Esophagus muscularis mucosa (tissue), 4 donors: ENCODE results near the gene LHPP. TPM values are rescaled to one million over a fixed set of nuclear protein-coding genes. Genes with fewer than 3 reads are reported as not detected.

Experiments
- DNase-seq: peaks from one replicate; pipeline ENCODE4 v3.0.0-alpha.2; 2017; ENCODE audit errors: extremely low spot score
- H3K27ac ChIP-seq, 4 donors: fragments of 200-600 bp; sonication (generic); replicated peaks in 1 of 4; 1 replicate in 3 of 4; 2 replicates in 1 of 4; pipeline ENCODE4 v1.5.1; 2016 to 2019; ENCODE audit warnings: mild to moderate bottlenecking in 1 of 4
- H3K27me3 ChIP-seq, 4 donors: fragments of 200-600 bp; sonication (generic); one replicate each; pipeline versions ENCODE4 v1.5.1 to v1.6.0; 2016 to 2019
- H3K36me3 ChIP-seq, 4 donors: fragments of 200-600 bp; sonication (generic); one replicate each; pipeline ENCODE4 v1.5.1; 2016 to 2019
- H3K4me1 ChIP-seq, 4 donors: fragments of 200-600 bp; sonication (generic); one replicate each; pipeline ENCODE4 v1.5.1; 2016 to 2019
- H3K4me3 ChIP-seq, 4 donors: fragments of 200-600 bp; sonication (generic); 1 replicate in 2 of 4; 2 replicates in 2 of 4; pipeline ENCODE4 v1.5.1; 2016 to 2019; ENCODE audit warnings: mild to moderate bottlenecking in 4 of 4, moderate library complexity in 1 of 4
- H3K9me3 ChIP-seq, 4 donors: fragments of 200-600 bp; sonication (generic); 1 replicate in 3 of 4; 2 replicates in 1 of 4; pipeline ENCODE4 v1.5.1; 2016 to 2019
- EP300 ChIP-seq: sonication (generic); formaldehyde crosslinking; IDR thresholded peaks from one replicate; pipeline ENCODE4 v1.6.1; 2017; ENCODE audit warnings: antibody characterized with exemption
- POLR2A ChIP-seq: fragments of 450-650 bp; IDR thresholded peaks from one replicate; pipeline ENCODE4 v1.6.1; 2017; ENCODE audit warnings: antibody characterized with exemption, moderate library complexity, mild to moderate bottlenecking, low read depth
- POLR2AphosphoS5 ChIP-seq, 2 donors: sonication (generic); formaldehyde crosslinking; IDR thresholded peaks; one replicate each; pipeline ENCODE4 v1.6.1; 2017; ENCODE audit warnings: antibody characterized with exemption in 2 of 2
- WGBS: methylation state at CpG from one replicate; pipeline ENCODE4 v1.1.5; 2018; 5-methylcytosine and 5-hydroxymethylcytosine counted together
- intact Hi-C: fragments of 100-400 bp; cut with DNase I; formaldehyde crosslinking; loops from one replicate; pipeline ENCODE4 v1.15.1; 2023
- total RNA-seq, 4 donors: library from RNA; depleted of rRNA; stranded (reverse); fragments of >200 nt; gene quantifications; one replicate each; pipeline versions ENCODE4 v1.1.0 to v1.2.1, GENCODE V29; 2016
- TF ChIP-seq, protein P1 (sequence below), 3 experiments: fragments of 200-600 bp in 2 of 3; fragments of 450-650 bp in 1 of 3; sonication (generic) in 2 of 3; IDR thresholded peaks; one replicate each; pipeline ENCODE4 v1.5.1; 2017 to 2019; ENCODE audit warnings: antibody characterized with exemption in 3 of 3, mild to moderate bottlenecking in 2 of 3, moderate library complexity in 1 of 3

Gene LHPP
- total RNA-seq, 4 donors from 2014 or later = 10.8 to 20.9 (median 15.7) TPM

DNA sequence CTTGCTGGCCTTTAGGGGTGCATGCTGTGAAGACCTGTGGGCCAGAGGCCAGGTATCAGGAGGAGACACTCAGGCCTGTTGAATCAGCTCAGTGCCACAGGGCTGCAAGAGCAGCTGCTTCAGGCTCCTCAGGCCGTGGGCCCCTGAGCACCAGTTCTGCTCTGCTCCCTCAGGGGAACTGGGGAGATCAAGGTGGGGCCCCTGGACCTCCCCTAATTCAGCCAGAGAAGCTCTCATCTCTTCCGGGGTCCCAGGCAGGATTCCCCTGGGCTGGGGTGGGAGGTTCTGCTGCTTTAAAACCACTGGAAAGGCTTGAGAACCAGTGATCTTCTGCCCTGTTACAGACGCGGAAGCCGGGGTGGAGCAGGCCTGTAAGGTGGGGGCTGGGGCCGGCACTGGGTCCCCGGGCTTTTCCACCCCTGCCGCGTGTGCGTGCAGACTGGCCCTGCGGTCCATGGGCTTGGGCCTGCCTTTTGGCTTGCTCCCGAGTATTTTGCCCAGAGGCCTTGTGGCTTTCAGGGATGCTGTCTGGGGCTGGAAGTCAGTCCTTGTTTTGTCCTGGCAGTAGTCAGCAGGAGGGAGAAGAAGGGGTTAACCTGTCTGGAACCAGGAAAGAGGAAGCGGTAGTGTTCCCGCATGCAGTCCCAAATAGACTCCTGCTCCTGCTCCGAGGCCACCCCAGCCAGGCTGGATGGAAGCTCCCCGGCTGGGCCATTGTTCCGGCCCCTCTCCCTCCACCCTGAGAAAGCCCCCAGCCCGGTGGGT, 74.3 kb downstream of the LHPP start:
- TF ChIP-seq POLR2AphosphoS5 (IDR thresholded peaks at IDR 0.05) (no peak), POLR2A (no peak), EP300 (no peak)
- TF ChIP-seq, protein P1, sequence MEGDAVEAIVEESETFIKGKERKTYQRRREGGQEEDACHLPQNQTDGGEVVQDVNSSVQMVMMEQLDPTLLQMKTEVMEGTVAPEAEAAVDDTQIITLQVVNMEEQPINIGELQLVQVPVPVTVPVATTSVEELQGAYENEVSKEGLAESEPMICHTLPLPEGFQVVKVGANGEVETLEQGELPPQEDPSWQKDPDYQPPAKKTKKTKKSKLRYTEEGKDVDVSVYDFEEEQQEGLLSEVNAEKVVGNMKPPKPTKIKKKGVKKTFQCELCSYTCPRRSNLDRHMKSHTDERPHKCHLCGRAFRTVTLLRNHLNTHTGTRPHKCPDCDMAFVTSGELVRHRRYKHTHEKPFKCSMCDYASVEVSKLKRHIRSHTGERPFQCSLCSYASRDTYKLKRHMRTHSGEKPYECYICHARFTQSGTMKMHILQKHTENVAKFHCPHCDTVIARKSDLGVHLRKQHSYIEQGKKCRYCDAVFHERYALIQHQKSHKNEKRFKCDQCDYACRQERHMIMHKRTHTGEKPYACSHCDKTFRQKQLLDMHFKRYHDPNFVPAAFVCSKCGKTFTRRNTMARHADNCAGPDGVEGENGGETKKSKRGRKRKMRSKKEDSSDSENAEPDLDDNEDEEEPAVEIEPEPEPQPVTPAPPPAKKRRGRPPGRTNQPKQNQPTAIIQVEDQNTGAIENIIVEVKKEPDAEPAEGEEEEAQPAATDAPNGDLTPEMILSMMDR (IDR thresholded peaks at IDR 0.05) = no peak
- Histone ChIP-seq H3K4me3 (no peak overlapping the region), H3K36me3 (no peaks in the 10 kb centered on the region), H3K27ac (peak overlapping the region in 2 of 4 donors; percentile 19 to 44), H3K9me3 (no peaks in the 10 kb centered on the region), H3K4me1 (peaks cover 13 to 35% (median 16%) of the 10 kb centered on the region in 4 donors), H3K27me3 (no peaks in the 10 kb centered on the region)
- 64% methylated on average over 7 of the region's 18 CpGs for WGBS
- intact Hi-C loops = no loop called here
- no peak for DNase-seq

DNA sequence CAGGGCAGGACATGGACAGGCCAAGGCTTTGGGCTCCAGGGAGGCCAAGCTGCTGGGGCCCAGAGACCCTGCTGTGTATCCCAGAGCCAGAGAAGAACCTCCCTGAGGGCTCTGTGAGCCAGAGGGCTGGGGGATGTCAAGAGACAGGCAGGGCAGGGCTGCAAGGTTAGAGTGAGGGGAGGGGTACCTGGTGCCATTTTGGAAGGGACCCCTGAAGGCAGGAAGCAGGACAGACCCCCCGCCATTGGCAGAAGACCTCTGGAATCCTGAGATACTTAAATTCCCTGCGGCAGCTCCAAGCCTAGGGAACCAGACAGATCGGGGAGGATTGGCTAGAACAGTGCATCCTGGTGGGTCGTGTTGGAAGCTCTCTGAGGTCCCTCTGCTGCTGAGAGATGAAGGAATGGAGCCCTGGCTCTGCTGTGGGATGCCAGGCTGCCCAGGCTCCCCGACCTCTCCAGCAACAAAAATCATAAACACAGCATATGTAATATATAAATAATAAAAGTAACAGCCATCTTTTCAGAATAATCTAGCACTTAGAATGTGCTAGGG, 75.0 kb downstream of the LHPP start:
- DNase-seq = no peak
- Histone ChIP-seq H3K27ac (peak overlapping the region in 2 of 4 donors; percentile 19 to 44), H3K4me1 (peaks cover 13 to 35% (median 16%) of the 10 kb centered on the region in 4 donors), H3K4me3 (no peak overlapping the region), H3K27me3 (no peaks in the 10 kb centered on the region), H3K36me3 (no peaks in the 10 kb centered on the region), H3K9me3 (no peaks in the 10 kb centered on the region)
- intact Hi-C loops = no loop called here
- 76% methylated on average over 5 of the region's 5 CpGs for WGBS
- TF ChIP-seq POLR2A = no peak
- TF ChIP-seq EP300 = no peak
- TF ChIP-seq POLR2AphosphoS5 (IDR thresholded peaks at IDR 0.05) = no peak
- TF ChIP-seq, protein P1 (IDR thresholded peaks at IDR 0.05) = no peak

DNA sequence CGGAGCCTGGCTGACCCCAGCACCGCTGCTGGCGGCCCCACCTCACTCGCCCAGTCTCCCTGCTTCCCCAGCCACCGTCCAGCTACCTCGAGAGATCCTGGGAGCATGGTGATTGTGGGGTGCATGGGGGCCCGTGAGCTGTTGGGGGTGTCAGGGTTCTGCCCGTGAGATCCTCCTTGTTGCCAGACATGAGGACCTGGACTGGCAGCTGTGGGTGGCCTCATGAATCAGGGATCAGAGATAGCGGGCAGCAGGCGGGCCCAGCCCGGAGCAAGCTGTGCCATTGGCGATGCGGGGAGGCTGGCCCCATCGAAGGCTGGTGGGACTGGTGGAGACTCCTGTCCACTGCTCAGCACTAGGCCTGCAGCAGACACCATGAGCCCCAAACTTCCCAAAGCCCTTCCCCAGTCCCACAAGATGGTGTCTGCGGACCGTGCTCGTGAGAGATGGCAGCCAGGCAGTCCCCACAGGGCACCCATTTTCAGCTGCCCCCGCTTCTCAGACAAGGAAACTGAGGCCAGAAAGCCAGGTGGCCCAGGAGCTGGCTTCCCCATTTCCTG, 75.6 kb downstream of the LHPP start:
- TF ChIP-seq POLR2A (no peak), EP300 (no peak), POLR2AphosphoS5 (IDR thresholded peaks at IDR 0.05) (no peak)
- TF ChIP-seq, protein P1 (IDR thresholded peaks at IDR 0.05) = no peak
- Histone ChIP-seq H3K4me3 (no peak overlapping the region), H3K4me1 (peaks cover 13 to 35% (median 16%) of the 10 kb centered on the region in 4 donors), H3K36me3 (no peaks in the 10 kb centered on the region), H3K27ac (no peak overlapping the region), H3K9me3 (no peaks in the 10 kb centered on the region), H3K27me3 (no peaks in the 10 kb centered on the region)
- WGBS = 94% methylated on average over 15 of the region's 18 CpGs
- DNase-seq = no peak
- intact Hi-C loops = no loop called here

DNA sequence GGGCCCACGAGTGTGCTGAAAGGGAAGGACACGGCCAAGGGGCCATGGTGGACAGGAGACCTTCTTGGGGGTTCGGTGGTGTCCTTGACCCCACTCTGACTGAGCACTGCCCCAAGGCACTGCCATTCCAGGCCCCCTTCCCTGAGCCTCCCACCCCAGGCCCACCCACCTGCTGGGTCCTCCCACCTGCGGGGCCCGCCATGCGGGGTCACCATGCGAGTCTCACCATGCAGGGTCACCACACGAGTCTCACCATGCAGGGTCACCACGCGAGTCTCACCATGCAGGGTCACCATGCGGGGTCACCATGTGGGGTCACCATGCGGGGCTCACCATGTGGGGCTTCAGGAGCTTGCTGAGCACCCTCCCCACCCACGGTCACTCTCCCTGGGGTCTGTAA, 76.3 kb downstream of the LHPP start:
- intact Hi-C loops = no loop called here
- no peak for DNase-seq
- TF ChIP-seq, protein P1 (IDR thresholded peaks at IDR 0.05) = no peak
- no peak for TF ChIP-seq POLR2A
- TF ChIP-seq POLR2AphosphoS5 (IDR thresholded peaks at IDR 0.05) = no peak
- TF ChIP-seq EP300 = no peak
- H3K36me3 ChIP-seq = no peaks in the 10 kb centered on the region
- peaks cover 13 to 35% (median 16%) of the 10 kb centered on the region in 4 donors for H3K4me1 ChIP-seq
- no peak overlapping the region for H3K4me3 ChIP-seq
- WGBS = 77% methylated on average over 12 of the region's 13 CpGs
- no peak overlapping the region for H3K27ac ChIP-seq
- no peaks in the 10 kb centered on the region for H3K27me3 ChIP-seq
- H3K9me3 ChIP-seq = no peaks in the 10 kb centered on the region
